GM19324 (cell line): Measurements from ENCODE around the gene NOS2.
"Not testable (repeated sequence)": the region's sequence is repeated elsewhere in the genome, so short reads cannot be mapped to it uniquely, and the experiment has no call there.

ENCODE experiments used
- ATAC-seq: cut with Tn5 transposase; IDR thresholded peaks from one replicate; pipeline ENCODE4 v1.9.1; 2021; ENCODE audit warnings: mild to moderate bottlenecking, moderate library complexity; ENCODE audit not compliant: unreplicated experiment, low FRiP score

NOS2 gene

DNA sequence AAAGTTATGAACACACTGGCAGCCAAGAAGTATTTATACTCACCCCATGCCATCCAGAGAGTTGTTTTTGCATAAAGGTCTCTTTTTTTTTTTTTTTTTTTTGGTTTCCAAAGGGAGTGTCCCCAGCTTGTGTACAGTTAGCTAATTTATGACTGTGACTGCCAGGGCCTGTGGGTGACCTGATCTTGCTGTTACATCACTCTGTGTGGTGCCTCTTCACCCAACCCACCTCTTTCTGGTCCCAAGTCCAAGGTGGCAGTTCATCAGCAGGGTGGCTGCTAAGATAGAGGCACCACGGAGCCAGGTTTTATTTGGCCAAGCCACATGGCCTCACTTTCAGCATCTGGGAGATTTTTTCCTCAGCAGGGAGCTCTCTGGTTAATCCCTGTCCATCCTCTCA lies at the start of gene NOS2:
NOS2 (minus strand) TSS at position 8 of the 400 bp plus-strand sequence. CDS start 1,720 bp downstream, outside the sequence.
- ATAC-seq = no peak

GRCh38 chr17:27849474-27850185 lies 49.3 kb upstream of the NOS2 start:
- ATAC-seq = no peak

GRCh38 chr17:27848931-27849330 lies 48.6 kb upstream of the NOS2 start:
- no peak for ATAC-seq

GRCh38 chr17:27846808-27847307 lies 46.5 kb upstream of the NOS2 start:
- not testable (repeated sequence) for ATAC-seq

GRCh38 chr17:27846042-27846655 lies 45.8 kb upstream of the NOS2 start:
- ATAC-seq = no peak

- ATAC-seq = no peak
Measured at GRCh38 chr17:27845264-27846041, 45.1 kb upstream of the NOS2 start.

DNA sequence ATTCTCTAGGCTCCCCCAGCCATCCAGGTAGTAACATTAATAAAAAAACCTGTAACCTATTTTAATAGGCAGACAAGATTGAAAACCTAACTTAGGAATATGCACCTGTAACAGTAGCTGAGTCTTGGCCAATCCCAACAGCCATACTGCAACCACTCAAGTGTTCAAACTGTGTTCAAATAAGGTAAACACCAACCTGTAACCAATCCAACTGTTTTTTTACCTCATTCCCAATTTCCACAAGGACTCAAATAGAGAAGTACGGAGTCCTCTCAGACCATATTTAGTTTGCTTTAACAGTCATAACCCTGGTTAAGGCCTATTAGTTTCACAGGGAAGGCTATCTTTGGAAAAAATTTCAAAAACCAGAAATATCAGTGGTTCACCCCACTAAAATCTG lies 40.4 kb upstream of the NOS2 start:
- ATAC-seq = no peak

DNA sequence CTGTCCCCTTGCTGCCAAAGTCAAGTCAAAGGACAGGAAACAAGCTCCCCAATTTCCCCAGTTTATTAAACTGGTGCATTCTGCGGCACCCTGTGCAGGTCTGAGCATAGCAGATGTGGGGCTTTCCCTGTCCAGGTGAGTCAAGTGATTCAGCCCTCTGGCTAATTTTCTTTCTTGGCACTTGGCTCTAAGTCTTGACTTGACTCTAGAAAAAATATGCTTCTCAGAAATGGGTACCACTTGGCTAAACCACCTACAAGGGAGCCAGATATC lies 40.0 kb upstream of the NOS2 start:
- not testable (repeated sequence) for ATAC-seq

GRCh38 chr17:27839571-27840405 lies 39.5 kb upstream of the NOS2 start:
- not testable (repeated sequence) for ATAC-seq

DNA sequence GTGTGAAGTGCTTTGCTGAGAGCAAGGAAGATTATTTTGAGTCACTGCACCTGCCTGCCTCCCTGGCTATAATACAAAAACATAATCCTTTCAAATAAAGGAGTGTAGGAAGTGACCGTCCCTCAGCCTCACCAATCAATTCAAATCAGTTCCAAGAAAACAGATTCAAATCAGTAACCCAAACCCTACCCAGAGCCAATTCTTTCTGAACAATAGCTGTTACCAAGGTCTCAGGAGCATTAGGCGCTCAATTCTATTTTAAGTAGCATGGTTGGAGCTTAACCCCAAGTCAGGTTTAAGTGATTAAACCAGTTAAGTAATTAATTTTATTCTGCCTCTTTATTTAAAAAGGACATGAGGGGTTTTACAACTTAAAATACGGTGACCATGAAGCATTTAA lies 38.3 kb upstream of the NOS2 start:
- not testable (repeated sequence) for ATAC-seq

DNA sequence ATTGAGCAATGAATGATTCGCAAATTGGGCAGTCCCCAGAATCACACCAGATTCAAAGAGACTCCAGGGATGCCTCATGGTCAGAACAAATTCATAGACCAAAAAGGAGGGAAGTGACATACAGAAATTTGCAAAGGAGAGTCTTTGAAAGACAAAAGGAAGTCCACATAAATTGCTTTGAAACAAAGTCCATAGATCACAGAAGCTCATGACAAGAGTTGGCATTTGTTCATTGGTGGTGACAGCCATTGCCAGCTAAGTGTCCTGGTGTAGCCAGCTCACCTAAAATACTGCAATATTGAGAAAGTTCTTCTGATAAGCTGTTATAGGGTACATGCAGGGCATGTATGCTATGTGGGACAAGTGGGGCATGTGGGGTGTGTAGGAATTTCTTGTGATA lies 37.4 kb upstream of the NOS2 start:
- ATAC-seq = not testable (repeated sequence)

DNA sequence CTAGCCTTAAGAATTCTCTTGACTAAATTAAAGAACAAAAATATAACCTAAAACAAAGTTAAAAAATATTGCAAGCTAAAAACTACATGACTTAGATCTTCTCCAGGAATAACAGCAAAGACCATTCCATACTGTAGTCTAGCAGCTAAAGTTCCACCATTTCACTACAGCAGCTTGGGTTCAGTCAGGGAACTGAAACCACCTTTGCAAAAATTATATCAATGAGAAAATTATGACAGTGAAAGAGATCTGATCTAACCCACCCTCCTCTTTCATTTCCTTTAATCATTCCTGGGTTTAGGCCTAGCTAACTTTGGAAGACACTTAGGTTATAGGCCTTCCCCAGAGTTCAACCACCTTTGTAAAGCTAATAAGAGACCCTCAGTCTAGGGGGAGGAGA lies 36.3 kb upstream of the NOS2 start:
- no peak for ATAC-seq

GRCh38 chr17:27834571-27834970 lies 34.2 kb upstream of the NOS2 start:
- no peak for ATAC-seq

DNA sequence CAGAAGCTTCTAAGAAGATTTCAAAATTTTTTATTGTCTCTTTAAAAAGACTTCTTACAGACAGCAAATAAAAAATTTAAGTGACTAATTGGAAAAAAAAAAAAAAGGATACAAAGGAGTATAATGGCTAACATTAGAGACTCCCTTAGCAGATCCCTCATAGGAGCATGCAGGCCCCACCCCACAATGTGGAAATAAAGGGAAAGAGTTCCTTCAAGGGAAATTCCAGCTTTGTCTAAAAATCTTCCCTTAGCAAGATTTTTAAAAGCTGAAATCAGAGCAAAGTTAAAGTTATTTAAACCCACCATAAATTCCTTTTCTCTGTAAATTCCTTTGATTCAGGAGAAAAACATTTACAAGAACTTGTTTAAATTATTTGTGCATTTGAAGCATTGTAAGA lies 32.5 kb upstream of the NOS2 start:
- ATAC-seq = no peak

DNA sequence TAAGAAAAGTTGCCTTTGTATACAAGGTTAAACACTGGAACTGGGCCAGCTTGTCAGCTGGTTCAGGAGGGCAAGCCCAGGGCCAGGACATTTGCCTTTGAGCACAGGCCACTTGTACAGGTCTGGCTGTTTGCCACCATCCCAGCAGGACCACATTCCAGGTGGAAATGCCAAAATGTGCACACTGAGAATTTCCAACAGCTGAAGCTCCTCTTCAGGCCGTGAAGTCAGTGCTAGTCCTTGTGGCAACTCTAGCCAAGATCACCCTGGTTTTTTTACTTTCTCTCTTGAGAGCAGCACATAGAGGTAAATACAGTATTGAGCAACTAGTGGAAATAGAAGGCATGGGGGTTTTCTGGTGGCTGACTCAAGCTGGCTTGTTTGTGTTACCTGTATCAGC lies 29.6 kb upstream of the NOS2 start:
- ATAC-seq = not testable (repeated sequence)

DNA sequence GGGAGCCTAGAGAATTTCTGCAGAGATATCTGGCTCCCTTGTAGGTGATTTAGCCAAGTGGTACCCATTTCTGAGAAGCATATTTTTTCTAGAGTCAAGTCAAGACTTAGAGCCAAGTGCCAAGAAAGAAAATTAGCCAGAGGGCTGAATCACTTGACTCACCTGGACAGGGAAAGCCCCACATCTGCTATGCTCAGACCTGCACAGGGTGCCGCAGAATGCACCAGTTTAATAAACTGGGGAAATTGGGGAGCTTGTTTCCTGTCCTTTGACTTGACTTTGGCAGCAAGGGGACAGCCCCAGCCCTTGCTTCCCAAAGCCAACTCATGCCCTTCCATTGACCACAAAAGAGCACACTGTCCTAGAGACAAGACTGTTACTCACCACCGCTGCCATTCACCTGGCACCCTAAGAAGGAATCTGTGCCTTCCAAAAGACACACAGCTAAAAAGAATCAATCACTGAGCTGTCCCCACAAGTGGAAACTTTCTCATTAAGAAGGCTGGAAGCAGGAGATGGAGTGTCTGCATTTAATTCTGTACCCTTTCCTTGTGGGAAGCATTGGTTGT lies 28.9 kb upstream of the NOS2 start:
- ATAC-seq = not testable (repeated sequence)

- no peak for ATAC-seq
Measured at GRCh38 chr17:27825459-27825858, 25.1 kb upstream of the NOS2 start.

DNA sequence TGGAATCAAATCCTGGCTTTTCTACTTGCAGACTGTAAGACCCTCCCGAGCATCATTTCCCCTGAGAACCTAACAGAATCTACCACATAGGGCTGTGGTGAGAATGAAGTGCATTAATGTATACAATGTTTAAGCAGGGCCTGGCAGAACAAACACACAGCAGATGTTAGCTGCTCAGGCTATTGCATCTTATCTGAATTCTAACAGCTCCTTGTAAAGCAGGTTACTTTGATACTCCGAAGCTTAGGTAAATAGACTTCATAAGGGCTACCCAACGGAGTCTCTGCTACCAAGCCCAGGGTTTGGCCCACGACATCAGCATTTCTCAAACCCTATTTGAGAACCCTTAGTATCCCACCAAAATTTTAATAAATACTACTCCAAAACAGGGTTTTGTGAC lies 24.4 kb upstream of the NOS2 start:
- ATAC-seq = no peak

DNA sequence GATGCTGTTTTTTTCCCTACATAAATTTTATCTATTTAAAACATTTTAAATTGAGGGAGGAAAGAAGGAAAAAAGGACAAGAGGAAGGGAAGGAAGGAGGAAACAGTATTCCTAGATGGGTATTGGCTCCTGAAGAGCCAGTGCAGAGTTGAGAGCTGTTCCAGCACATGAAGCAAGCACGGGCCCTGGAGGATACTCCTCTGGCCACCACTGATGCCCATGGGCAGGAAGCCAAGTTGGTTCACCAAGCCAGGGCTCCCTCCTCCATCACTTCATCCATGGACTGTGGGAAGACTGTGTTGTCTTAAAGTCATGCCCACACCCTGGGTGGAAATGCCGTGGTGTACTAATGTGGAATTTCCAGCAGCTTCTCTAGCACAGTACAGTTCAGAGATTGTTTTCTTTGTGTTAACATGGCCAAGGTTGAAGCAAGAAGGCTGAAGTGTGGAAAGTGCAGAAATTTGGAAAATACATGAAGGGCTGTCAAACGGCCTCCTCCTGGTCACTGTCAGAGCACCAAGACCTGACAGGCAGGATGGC lies 23.9 kb upstream of the NOS2 start:
- no peak for ATAC-seq

DNA sequence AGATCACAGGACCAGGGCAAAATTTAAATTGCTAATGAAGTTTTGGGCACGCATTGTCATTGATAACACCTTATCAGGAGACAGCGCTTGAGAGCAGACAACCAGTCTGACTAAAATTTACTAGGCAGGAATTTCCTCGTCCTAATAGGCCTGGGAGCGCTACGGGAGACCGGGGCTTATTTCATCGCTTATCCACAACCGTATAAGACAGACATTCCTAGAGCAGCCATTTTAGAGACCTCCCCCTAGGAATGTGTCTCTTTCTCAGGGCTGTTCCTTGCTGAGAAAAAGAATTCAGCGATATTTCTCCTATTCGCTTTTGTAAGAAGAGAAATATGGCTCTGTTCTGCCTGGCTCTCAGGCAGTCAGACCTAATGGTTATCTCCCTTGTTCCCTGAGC lies 21.8 kb upstream of the NOS2 start:
- not testable (repeated sequence) for ATAC-seq
